Measurements from ENCODE around the gene RNFT1.
A peak's percentile ranks its signal among the peaks of the same experiment; 100 is the strongest.
"Not testable (repeated sequence)": the region's sequence is repeated elsewhere in the genome, so short reads cannot be mapped to it uniquely, and the experiment has no call there.

The RNFT1 gene, protein sequence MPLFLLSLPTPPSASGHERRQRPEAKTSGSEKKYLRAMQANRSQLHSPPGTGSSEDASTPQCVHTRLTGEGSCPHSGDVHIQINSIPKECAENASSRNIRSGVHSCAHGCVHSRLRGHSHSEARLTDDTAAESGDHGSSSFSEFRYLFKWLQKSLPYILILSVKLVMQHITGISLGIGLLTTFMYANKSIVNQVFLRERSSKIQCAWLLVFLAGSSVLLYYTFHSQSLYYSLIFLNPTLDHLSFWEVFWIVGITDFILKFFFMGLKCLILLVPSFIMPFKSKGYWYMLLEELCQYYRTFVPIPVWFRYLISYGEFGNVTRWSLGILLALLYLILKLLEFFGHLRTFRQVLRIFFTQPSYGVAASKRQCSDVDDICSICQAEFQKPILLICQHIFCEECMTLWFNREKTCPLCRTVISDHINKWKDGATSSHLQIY

GRCh38 chr17:59964482-59965328 is at the start of gene RNFT1:
RNFT1 (minus strand) TSS chr17:59964740; CDS start chr17:59964663, 77 bp downstream.
- TF ChIP-seq, protein P1, sequence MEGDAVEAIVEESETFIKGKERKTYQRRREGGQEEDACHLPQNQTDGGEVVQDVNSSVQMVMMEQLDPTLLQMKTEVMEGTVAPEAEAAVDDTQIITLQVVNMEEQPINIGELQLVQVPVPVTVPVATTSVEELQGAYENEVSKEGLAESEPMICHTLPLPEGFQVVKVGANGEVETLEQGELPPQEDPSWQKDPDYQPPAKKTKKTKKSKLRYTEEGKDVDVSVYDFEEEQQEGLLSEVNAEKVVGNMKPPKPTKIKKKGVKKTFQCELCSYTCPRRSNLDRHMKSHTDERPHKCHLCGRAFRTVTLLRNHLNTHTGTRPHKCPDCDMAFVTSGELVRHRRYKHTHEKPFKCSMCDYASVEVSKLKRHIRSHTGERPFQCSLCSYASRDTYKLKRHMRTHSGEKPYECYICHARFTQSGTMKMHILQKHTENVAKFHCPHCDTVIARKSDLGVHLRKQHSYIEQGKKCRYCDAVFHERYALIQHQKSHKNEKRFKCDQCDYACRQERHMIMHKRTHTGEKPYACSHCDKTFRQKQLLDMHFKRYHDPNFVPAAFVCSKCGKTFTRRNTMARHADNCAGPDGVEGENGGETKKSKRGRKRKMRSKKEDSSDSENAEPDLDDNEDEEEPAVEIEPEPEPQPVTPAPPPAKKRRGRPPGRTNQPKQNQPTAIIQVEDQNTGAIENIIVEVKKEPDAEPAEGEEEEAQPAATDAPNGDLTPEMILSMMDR (conservative IDR thresholded peaks at IDR 0.05; ENCODE audit: low read depth, low read length), result no peak
- H3K4me3 ChIP-seq (ENCODE audit: low read depth, low read length), result peak within 1 kb of the TSS; percentile 97
- DNase-seq (ENCODE audit: low read depth), result peak; percentile 87

- H3K4me3 ChIP-seq (ENCODE audit: low read depth, low read length); DNase-seq (ENCODE audit: low read depth): not testable (repeated sequence)
Observed at GRCh38 chr17:60009326-60009725, 44.8 kb upstream of the RNFT1 start.

DNA sequence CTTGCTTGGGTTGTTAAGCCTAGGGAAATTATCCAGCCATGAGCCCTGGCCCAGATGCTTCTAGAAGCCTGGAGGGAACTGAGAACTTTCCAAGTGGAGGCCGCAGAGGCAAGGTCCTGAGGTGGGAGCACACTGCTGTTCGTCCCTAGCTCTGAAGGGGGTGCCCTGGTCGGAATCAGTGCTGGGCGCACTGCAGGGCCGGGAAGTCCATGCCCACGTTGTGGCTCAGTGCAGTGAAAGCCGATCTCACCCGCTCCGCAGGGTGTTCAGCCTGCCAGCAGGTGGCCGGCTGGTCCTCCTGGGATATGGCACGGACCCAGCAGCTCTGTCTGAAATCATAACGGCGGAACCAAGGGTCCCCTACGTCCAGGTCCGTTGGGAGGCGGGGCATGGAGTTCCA is 43.8 kb upstream of the RNFT1 start:
- H3K4me3 ChIP-seq (ENCODE audit: low read depth, low read length); DNase-seq (ENCODE audit: low read depth): not testable (repeated sequence)

DNA sequence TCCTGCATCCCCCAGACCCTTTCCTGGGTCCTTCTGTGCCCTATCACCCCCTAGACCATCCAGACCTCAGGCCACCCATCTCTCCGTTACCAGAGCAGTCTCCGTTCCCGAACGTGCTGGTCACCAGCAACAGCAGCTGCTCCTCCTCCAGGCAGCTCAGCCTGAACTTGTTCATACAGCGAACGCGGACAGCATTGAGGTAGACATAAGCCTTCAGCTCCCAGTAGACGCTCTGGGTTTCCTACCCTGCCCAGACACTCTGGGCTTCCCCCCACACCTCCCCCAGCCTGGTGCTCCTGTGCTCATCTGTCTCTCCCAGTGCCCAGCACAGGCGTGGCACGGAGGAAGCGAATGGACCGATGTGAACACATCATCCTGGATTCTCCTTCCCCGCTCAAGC is 41.6 kb upstream of the RNFT1 start:
- DNase-seq (ENCODE audit: low read depth), result no peak
- no peak overlapping the region for H3K4me3 ChIP-seq (ENCODE audit: low read depth, low read length)
- TF ChIP-seq, protein P1 (conservative IDR thresholded peaks at IDR 0.05; ENCODE audit: low read depth, low read length), result no peak

- H3K4me3 ChIP-seq (ENCODE audit: low read depth, low read length); DNase-seq (ENCODE audit: low read depth): not testable (repeated sequence)
Observed at GRCh38 chr17:60004561-60004960, 40.0 kb upstream of the RNFT1 start.

- DNase-seq (ENCODE audit: low read depth); H3K4me3 ChIP-seq (ENCODE audit: low read depth, low read length): not testable (repeated sequence)
Observed at GRCh38 chr17:60002405-60002804, 37.9 kb upstream of the RNFT1 start.

DNA sequence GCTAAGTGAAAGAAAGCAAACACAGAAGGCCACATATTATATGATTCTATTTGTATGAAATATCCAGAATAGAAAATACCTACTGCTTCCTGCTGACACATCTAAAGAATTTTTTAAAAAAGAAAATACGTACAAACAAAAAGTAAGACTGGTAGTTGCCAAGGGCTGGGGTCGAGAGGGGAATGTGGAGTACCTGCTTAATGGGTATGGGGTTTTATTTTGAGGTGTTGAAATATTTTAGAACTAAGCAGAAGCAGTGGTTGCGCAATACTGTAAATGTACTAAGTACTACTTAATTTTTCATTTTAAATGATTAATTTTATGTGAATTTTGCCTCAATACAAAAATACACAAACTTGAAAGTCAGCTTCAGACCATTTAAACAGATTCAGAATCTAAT is 32.1 kb upstream of the RNFT1 start:
- not testable (repeated sequence) for DNase-seq (ENCODE audit: low read depth); H3K4me3 ChIP-seq (ENCODE audit: low read depth, low read length)

DNA sequence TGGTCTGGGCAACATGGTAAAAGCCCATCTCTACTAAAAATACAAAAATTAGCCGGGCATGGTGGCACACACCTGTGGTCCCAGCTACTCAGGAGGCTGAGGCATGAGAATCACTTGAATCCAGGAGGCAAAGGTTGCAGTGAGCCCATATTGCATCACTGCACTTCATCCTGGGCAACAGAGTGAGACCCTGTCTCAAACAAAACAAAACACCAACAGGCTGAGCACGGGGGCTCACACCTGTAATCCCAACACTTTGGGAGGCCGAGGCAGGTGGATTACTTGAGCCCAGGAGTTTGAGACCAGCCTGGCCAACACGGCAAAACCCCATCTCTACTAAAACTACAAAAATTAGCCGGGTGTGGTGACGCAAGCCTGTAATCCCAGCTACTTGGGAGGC is 10.6 kb upstream of the RNFT1 start:
- H3K4me3 ChIP-seq (ENCODE audit: low read depth, low read length); DNase-seq (ENCODE audit: low read depth): not testable (repeated sequence)

GRCh38 chr17:59973483-59973882 is 8.9 kb upstream of the RNFT1 start:
- not testable (repeated sequence) for DNase-seq (ENCODE audit: low read depth); H3K4me3 ChIP-seq (ENCODE audit: low read depth, low read length)

DNA sequence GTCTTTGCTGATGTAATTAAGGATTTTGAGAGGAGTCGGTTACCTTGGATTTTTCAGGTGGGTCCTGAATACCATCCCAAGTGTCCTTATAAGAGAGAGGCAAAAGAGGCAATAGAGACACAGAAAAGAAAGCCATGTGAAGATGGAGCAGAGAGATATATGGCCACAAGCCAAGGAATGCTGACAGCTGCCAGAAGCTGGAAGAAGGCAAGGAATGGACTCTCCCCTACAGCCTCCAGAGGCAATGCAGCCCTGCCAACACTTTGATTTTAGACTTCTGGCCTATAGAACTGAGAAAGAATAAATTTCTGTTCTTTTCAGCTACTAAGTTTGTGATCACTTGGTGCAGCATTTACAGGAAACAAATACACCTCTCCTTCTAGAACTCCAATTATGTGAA is 8.2 kb upstream of the RNFT1 start:
- no peak overlapping the region for H3K4me3 ChIP-seq (ENCODE audit: low read depth, low read length)
- peak; percentile 65 for DNase-seq (ENCODE audit: low read depth)
- TF ChIP-seq, protein P1 (conservative IDR thresholded peaks at IDR 0.05; ENCODE audit: low read depth, low read length), result no peak

GRCh38 chr17:59971771-59972170 is 7.2 kb upstream of the RNFT1 start:
- H3K4me3 ChIP-seq (ENCODE audit: low read depth, low read length); DNase-seq (ENCODE audit: low read depth): not testable (repeated sequence)
